Kidney (tissue), 14 donors: ENCODE results near the gene CIB2. TPM values are rescaled to one million over a fixed set of nuclear protein-coding genes. Genes with fewer than 3 reads are reported as not detected.

Experiments used
- DNase-seq, 5 donors: peaks; one replicate each; pipeline ENCODE4 v3.0.0-alpha.2; 2013 to 2020
- FAIRE-seq: peaks from 2 replicates; lab custom pipeline; 2012; peaks lifted over from hg19 to GRCh38; lab: Jason Lieb, UNC
- H3K27ac ChIP-seq, 2 donors: one replicate each; pipeline ENCODE4 v1.7.0; 2013; ENCODE audit warnings: low read depth in 2 of 2, low read length in 2 of 2, inconsistent platforms in 1 of 2
- H3K27me3 ChIP-seq: one replicate; pipeline ENCODE4 v1.7.1; 2013; ENCODE audit warnings: low read length, inconsistent platforms; ENCODE audit not compliant: control insufficient read depth, insufficient read depth
- H3K36me3 ChIP-seq, 3 donors: one replicate each; pipeline versions ENCODE4 v1.7.0 to v1.7.1; 2013; ENCODE audit warnings: low read length in 3 of 3, control low read depth in 1 of 3, inconsistent platforms in 1 of 3; ENCODE audit not compliant: insufficient read depth in 3 of 3, control insufficient read depth in 2 of 3
- H3K4me1 ChIP-seq, 3 donors: one replicate each; pipeline versions ENCODE4 v1.7.0 to v1.7.1; 2013; ENCODE audit warnings: low read length in 3 of 3, inconsistent platforms in 1 of 3, low read depth in 1 of 3; ENCODE audit not compliant: control insufficient read depth in 2 of 3, insufficient read depth in 2 of 3
- H3K4me3 ChIP-seq, 3 donors: one replicate each; pipeline versions ENCODE4 v1.7.0 to v1.8.1; 2013; ENCODE audit warnings: low read length in 3 of 3, control low read depth in 1 of 3, inconsistent platforms in 1 of 3
- H3K9ac ChIP-seq, 3 donors: one replicate each; pipeline versions ENCODE4 v1.7.0 to v1.7.1; 2013; ENCODE audit warnings: low read length in 3 of 3, control low read depth in 1 of 3, inconsistent platforms in 1 of 3
- H3K9me3 ChIP-seq, 3 donors: one replicate each; pipeline versions ENCODE4 v1.7.0 to v1.7.1; 2013; ENCODE audit warnings: low read length in 3 of 3, control low read depth in 1 of 3, inconsistent platforms in 1 of 3; ENCODE audit not compliant: control insufficient read depth in 2 of 3, insufficient read depth in 1 of 3
- CTCF ChIP-seq: IDR thresholded peaks from 3 replicates; pipeline ENCODE4 v1.5.1; 2012; ENCODE audit warnings: mild to moderate bottlenecking, moderate library complexity, borderline replicate concordance; ENCODE audit not compliant: insufficient read depth; ENCODE audit errors: extremely low read depth
- intact Hi-C: fragments of 100-400 bp; cut with DNase I; formaldehyde crosslinking; loops from one replicate; pipeline ENCODE4 v1.11.1; 2022
- polyA plus RNA-seq: library from polyadenylated mRNA; stranded (reverse); fragments of 350-450 nt; fragmentation: Illumina TruSeq; extraction: RNeasy Lipid Tissue Mini Kit (QIAGEN cat#74804); gene quantifications from one replicate; pipeline ENCODE4 v1.2.3, GENCODE V29; 2014; ENCODE audit warnings: low read depth, low replicate concordance; ENCODE audit not compliant: insufficient read depth
- total RNA-seq: library from RNA; stranded (reverse); fragmentation: NEBNext Ultra II Directional; extraction: Animal tissue kit (Norgen Biotek cat#: 25700); gene quantifications from one replicate; pipeline ENCODE4 v1.2.1, GENCODE V29; 2021
- donor health status: control.
- donor health status: control.
- donor health status: control.
- donor health status: control.
- donor health status: control.
- donor health status: DM: yes; HTN: yes; CAD: no.
- donor health status: Normal renal cell carcinoma (clear cell type).

CIB2 gene
- total and polyA plus RNA-seq, 2 donors from 2014 or later: 13.7 to 29.9 TPM

- Histone ChIP-seq H3K36me3 (no peaks in the 10 kb centered on the region), H3K9me3 (no peaks in the 10 kb centered on the region), H3K27me3 (no peaks in the 10 kb centered on the region), H3K27ac (no peak overlapping the region), H3K4me3 (no peak overlapping the region), H3K4me1 (peaks cover 0 to 8% (median 7%) of the 10 kb centered on the region in 3 donors), H3K9ac (no peak overlapping the region)
- intact Hi-C loops: no loop called here
- FAIRE-seq (no peak), DNase-seq (no peak)
- TF ChIP-seq CTCF: no peak
Observed at GRCh38 chr15:78082106-78082742, 49.0 kb downstream of the CIB2 start.

- H3K9ac ChIP-seq: no peak overlapping the region
- FAIRE-seq: no peak
- H3K27me3 ChIP-seq: no peaks in the 10 kb centered on the region
- no peaks in the 10 kb centered on the region for H3K36me3 ChIP-seq
- no peak for DNase-seq
- no peak overlapping the region for H3K27ac ChIP-seq
- H3K4me1 ChIP-seq: peaks cover 0 to 20% (median 12%) of the 10 kb centered on the region in 3 donors
- no peak overlapping the region for H3K4me3 ChIP-seq
- intact Hi-C loops: no loop called here
- no peak for TF ChIP-seq CTCF
- H3K9me3 ChIP-seq: no peaks in the 10 kb centered on the region
Observed at GRCh38 chr15:78080088-78080460, 51.2 kb downstream of the CIB2 start.

GRCh38 chr15:78079298-78080087 is 51.8 kb downstream of the CIB2 start:
- H3K27ac ChIP-seq: no peak overlapping the region
- FAIRE-seq: no peak
- intact Hi-C loops: no loop called here
- TF ChIP-seq CTCF: no peak
- no peaks in the 10 kb centered on the region for H3K27me3 ChIP-seq
- no peaks in the 10 kb centered on the region for H3K36me3 ChIP-seq
- no peak overlapping the region for H3K9ac ChIP-seq
- DNase-seq: no peak
- H3K4me3 ChIP-seq: no peak overlapping the region
- H3K4me1 ChIP-seq: peaks cover 0 to 19% (median 12%) of the 10 kb centered on the region in 3 donors
- no peaks in the 10 kb centered on the region for H3K9me3 ChIP-seq
